Hindlimb muscle (tissue), 1 donor: Measurements from ENCODE around the gene UBE2R2. TPM values are rescaled to one million over a fixed set of nuclear protein-coding genes. Genes with fewer than 3 reads are reported as not detected.
"Not testable (repeated sequence)": the region's sequence is repeated elsewhere in the genome, so short reads cannot be mapped to it uniquely, and the experiment has no call there.

Experiments used
- DNase-seq: peaks from one replicate; pipeline ENCODE4 v3.0.0-alpha.2; 2013
- polyA plus RNA-seq: library from polyadenylated mRNA; unstranded; fragments of 120-200 nt; gene quantifications from one replicate; pipeline ENCODE4 v1.2.1, GENCODE V29; 2013; ENCODE audit not compliant: insufficient read length

The UBE2R2 gene
- polyA plus RNA-seq, 1 donor: 43.2 TPM

GRCh38 chr9:33932078-33932807 lies 115.3 kb downstream of the UBE2R2 start:
- no peak for DNase-seq

- DNase-seq: no peak
Observed at GRCh38 chr9:33934188-33934878, 117.4 kb downstream of the UBE2R2 start.

- no peak for DNase-seq
Observed at GRCh38 chr9:33939924-33940874, 123.2 kb downstream of the UBE2R2 start.

- DNase-seq: no peak
Observed at GRCh38 chr9:33942471-33943083, 125.6 kb downstream of the UBE2R2 start.

GRCh38 chr9:33943389-33943788 lies 126.4 kb downstream of the UBE2R2 start:
- no peak for DNase-seq

GRCh38 chr9:33946779-33947535 lies 130.0 kb downstream of the UBE2R2 start:
- no peak for DNase-seq

- DNase-seq: no peak
Observed at GRCh38 chr9:33950371-33950770, 133.4 kb downstream of the UBE2R2 start.

- no peak for DNase-seq
Observed at GRCh38 chr9:33952066-33952465, 135.1 kb downstream of the UBE2R2 start.

GRCh38 chr9:33956544-33956943 lies 139.6 kb downstream of the UBE2R2 start:
- DNase-seq: no peak

- no peak for DNase-seq
Observed at GRCh38 chr9:33959725-33960124, 142.8 kb downstream of the UBE2R2 start.

- not testable (repeated sequence) for DNase-seq
Observed at GRCh38 chr9:33962468-33962867, 145.5 kb downstream of the UBE2R2 start.

- DNase-seq: no peak
Observed at GRCh38 chr9:33964086-33964768, 147.3 kb downstream of the UBE2R2 start.

Other genes starting within 250 kb of the UBE2R2 start
- not detected for gene PRSS3, start 21.6 kb upstream of the UBE2R2 start, polyA plus RNA-seq
- 92.0 TPM for gene UBAP2, start 231.7 kb downstream of the UBE2R2 start, polyA plus RNA-seq